Measurements from ENCODE around the gene AHDC1.

The AHDC1 gene

GRCh38 chr1:27536010-27536757, 67.8 kb downstream of the AHDC1 start:
- DNase-seq (ENCODE audit: low read depth in 2 of 2), result no peak

- DNase-seq (ENCODE audit: low read depth in 2 of 2), result no peak
Measured at GRCh38 chr1:27535386-27535785, 68.6 kb downstream of the AHDC1 start.

- no peak for DNase-seq (ENCODE audit: low read depth in 2 of 2)
Measured at GRCh38 chr1:27531959-27532685, 71.8 kb downstream of the AHDC1 start.

- DNase-seq (ENCODE audit: low read depth in 2 of 2), result no peak
Measured at GRCh38 chr1:27530192-27530591, 73.8 kb downstream of the AHDC1 start.

- DNase-seq (ENCODE audit: low read depth in 2 of 2), result no peak
Measured at GRCh38 chr1:27529704-27530018, 74.3 kb downstream of the AHDC1 start.

- DNase-seq (ENCODE audit: low read depth in 2 of 2), result no peak
Measured at GRCh38 chr1:27528818-27529703, 74.9 kb downstream of the AHDC1 start.

- DNase-seq (ENCODE audit: low read depth in 2 of 2), result peak in 1 of 2 donors; percentile 51
Measured at GRCh38 chr1:27527890-27528817, 75.8 kb downstream of the AHDC1 start.

- no peak for DNase-seq (ENCODE audit: low read depth in 2 of 2)
Measured at GRCh38 chr1:27527223-27527889, 76.6 kb downstream of the AHDC1 start.

GRCh38 chr1:27526569-27527222, 77.2 kb downstream of the AHDC1 start:
- no peak for DNase-seq (ENCODE audit: low read depth in 2 of 2)

- DNase-seq (ENCODE audit: low read depth in 2 of 2), result peak in 1 of 2 donors; percentile 47
Measured at GRCh38 chr1:27525296-27526272, 78.4 kb downstream of the AHDC1 start.

- DNase-seq (ENCODE audit: low read depth in 2 of 2), result no peak
Measured at GRCh38 chr1:27523337-27524020, 80.5 kb downstream of the AHDC1 start.

GRCh38 chr1:27522432-27523336, 81.3 kb downstream of the AHDC1 start:
- peak; percentile 38 to 47 for DNase-seq (ENCODE audit: low read depth in 2 of 2)

GRCh38 chr1:27521861-27522431, 82.0 kb downstream of the AHDC1 start:
- DNase-seq (ENCODE audit: low read depth in 2 of 2), result no peak

- DNase-seq (ENCODE audit: low read depth in 2 of 2), result peak; percentile 42 to 44
Measured at GRCh38 chr1:27521336-27521831, 82.6 kb downstream of the AHDC1 start.

GRCh38 chr1:27520651-27521050, 83.3 kb downstream of the AHDC1 start:
- DNase-seq (ENCODE audit: low read depth in 2 of 2), result no peak

- no peak for DNase-seq (ENCODE audit: low read depth in 2 of 2)
Measured at GRCh38 chr1:27519331-27520258, 84.3 kb downstream of the AHDC1 start.

All from stimulated activated CD4-positive, alpha-beta T cell treated with anti-CD3 and anti-CD28 coated beads, Interleukin-1b, Interleukin-23, amount 100 ng/mL, for 4 hours (primary cell).